SK-N-MC (cell line): ENCODE measurements around the gene OSTN.

ENCODE experiments used
- EZH2 ChIP-seq: fragments of 200-600 bp; sonication (generic); IDR thresholded peaks from one replicate; pipeline ENCODE4 v1.6.1; 2017; ENCODE audit warnings: antibody characterized with exemption
- FOXP2 ChIP-seq: optimal IDR thresholded peaks from 2 replicates; pipeline ENCODE3; 2011; ENCODE audit warnings: mild to moderate bottlenecking, moderate library complexity; ENCODE audit not compliant: insufficient read depth; ENCODE audit errors: extremely low read length, control extremely low read depth
- POLR2AphosphoS5 ChIP-seq: IDR thresholded peaks from 2 replicates; pipeline ENCODE4 v1.6.1; 2012; ENCODE audit warnings: mild to moderate bottlenecking, low read depth, low read length, borderline replicate concordance

- TF ChIP-seq EZH2 (no peak), POLR2AphosphoS5 (no peak), FOXP2 (no peak)
Measured at GRCh38 chr3:191300422-191300821, 101.4 kb downstream of the OSTN start.
